Measurements from ENCODE around the gene CEP76.

DNA sequence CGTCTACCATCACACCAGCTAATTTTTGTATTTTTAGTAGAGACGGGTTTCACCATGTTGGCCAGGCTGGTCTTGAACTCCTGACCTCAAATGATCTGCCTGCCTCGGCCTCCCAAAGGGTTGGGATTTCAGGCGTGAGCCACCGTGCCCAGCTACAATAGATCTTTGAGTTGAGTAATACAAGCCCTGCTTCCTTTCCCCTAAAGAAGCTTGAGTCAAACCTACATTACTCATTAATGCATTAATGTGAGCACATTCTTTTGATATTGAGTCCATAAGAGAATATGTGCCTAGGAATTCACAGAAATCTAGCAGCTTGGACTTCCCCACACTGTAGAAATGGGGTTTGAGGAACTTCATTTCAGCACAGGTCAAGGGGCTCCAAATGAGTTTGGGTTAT, 39.9 kb upstream of the CEP76 start:
- TF ChIP-seq, protein P1, sequence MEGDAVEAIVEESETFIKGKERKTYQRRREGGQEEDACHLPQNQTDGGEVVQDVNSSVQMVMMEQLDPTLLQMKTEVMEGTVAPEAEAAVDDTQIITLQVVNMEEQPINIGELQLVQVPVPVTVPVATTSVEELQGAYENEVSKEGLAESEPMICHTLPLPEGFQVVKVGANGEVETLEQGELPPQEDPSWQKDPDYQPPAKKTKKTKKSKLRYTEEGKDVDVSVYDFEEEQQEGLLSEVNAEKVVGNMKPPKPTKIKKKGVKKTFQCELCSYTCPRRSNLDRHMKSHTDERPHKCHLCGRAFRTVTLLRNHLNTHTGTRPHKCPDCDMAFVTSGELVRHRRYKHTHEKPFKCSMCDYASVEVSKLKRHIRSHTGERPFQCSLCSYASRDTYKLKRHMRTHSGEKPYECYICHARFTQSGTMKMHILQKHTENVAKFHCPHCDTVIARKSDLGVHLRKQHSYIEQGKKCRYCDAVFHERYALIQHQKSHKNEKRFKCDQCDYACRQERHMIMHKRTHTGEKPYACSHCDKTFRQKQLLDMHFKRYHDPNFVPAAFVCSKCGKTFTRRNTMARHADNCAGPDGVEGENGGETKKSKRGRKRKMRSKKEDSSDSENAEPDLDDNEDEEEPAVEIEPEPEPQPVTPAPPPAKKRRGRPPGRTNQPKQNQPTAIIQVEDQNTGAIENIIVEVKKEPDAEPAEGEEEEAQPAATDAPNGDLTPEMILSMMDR (IDR thresholded peaks at IDR 0.05; ENCODE audit: insufficient read depth, low read depth, low read length) = no peak
- TF ChIP-seq EZH2 (IDR thresholded peaks at IDR 0.05; ENCODE audit: insufficient read depth, low read length) = no peak
